ENCODE results near the gene PDE6D.

Gene PDE6D

DNA sequence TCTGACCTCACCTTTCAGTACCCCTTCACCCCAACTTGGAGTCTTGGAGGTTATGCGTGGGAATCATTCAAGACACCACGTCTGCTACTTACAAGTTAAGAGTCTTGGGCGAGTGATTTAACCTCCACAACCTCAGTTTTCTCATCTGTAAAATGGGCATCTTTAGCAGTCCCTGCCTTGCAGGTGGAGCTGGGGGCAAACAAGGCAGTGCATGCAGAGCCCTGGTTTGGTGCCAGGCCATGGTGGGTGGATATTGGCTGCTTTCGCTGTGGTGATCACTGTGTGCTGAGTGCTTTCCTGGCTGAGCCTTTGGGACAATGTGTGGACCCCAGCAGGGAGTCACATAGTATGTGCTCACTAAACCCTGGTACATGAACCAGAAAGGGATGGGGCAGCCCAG is 93.1 kb downstream of the PDE6D start:
- no peaks in the 10 kb centered on the region for H3K9me3 ChIP-seq (ENCODE audit: control insufficient read depth, insufficient read depth, low read depth, low read length)
- TF ChIP-seq ZNF664 (tag by site-specific recombination; IDR thresholded peaks at IDR 0.05): peak; percentile 94
- TF ChIP-seq TCF7L2 (IDR thresholded peaks at IDR 0.05; ENCODE audit: borderline replicate concordance, low read depth, low read length): no peak
- no peak for TF ChIP-seq ZNF391 (tag by site-specific recombination; IDR thresholded peaks at IDR 0.05; ENCODE audit: borderline replicate concordance, low read depth)
- no peaks in the 10 kb centered on the region for H3K36me3 ChIP-seq (ENCODE audit: control insufficient read depth in 2 of 2, insufficient read depth in 1 of 2, low read length in 2 of 2)
- H3K4me3 ChIP-seq (ENCODE audit: low read depth, low read length): no peak overlapping the region
- H3K4me1 ChIP-seq (ENCODE audit: control insufficient read depth, insufficient read depth, low read length): no peaks in the 10 kb centered on the region
- ChIA-PET POLR2A (interaction anchor here (0.8 to 1.2 kb wide), 2 partner anchors 19 to 20 kb away, joined by 3 to 8 read pairs; partner anchors contain the start of gene PTMA), CTCF (interaction anchor here (0.6 to 11.4 kb wide), 10 partner anchors 9 to 112 kb away, joined by 3 to 85 read pairs (median 5); no protein-coding TSS in a partner anchor)
- no peak overlapping the region for H3K27ac ChIP-seq (ENCODE audit: extremely low read depth, low read depth, low read length)

DNA sequence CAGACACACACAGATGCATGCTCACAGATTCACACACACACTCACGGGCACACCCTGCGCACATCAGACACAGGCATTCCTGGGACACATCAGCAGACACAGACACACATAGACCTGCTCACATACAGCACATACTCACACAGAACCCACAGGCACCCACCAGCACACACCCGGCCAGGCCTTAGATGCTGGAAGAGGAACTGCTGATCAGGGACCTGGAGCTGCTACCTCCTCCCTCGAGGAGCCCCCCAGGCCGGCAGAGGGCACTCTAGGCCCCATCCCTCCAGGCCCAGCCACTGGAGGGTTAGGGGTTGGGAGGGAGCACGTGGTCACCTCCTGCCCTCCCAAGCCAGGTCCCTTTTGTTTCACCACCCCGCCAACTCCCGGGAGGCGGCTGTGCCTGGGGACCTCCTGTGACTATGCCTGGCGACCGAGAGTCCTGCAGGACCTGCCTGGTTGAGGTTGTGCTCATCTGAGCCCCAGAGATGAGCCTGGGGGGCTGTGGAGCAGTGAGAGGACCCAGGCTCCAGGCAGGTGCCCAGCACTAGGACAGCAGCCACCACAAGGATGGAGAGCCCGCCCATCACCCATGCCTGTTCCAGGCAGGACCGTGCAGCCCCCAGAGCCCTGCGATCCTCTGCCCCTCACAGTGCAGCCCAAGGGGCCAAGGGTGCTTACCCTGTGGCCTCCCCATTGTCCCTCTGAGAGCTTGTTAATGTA is 93.8 kb downstream of the PDE6D start:
- H3K36me3 ChIP-seq (ENCODE audit: control insufficient read depth in 2 of 2, insufficient read depth in 1 of 2, low read length in 2 of 2): no peaks in the 10 kb centered on the region
- ChIA-PET POLR2A (interaction anchor here (0.6 to 1.2 kb wide), 4 partner anchors 10 to 27 kb away, joined by 3 to 8 read pairs (median 4); partner anchors contain the start of gene PTMA), CTCF (interaction anchor here (0.6 to 11.4 kb wide), 14 partner anchors 10 to 123 kb away, joined by 3 to 85 read pairs (median 4); no protein-coding TSS in a partner anchor)
- no peaks in the 10 kb centered on the region for H3K9me3 ChIP-seq (ENCODE audit: control insufficient read depth, insufficient read depth, low read depth, low read length)
- peak overlapping the region; percentile 2; the same call in 1 of the 2 replicates for H3K27ac ChIP-seq (ENCODE audit: extremely low read depth, low read depth, low read length)
- H3K4me3 ChIP-seq (ENCODE audit: low read depth, low read length): no peak overlapping the region
- H3K4me1 ChIP-seq (ENCODE audit: control insufficient read depth, insufficient read depth, low read length): no peaks in the 10 kb centered on the region
- TF ChIP-seq ZNF335 (tag by site-specific recombination; conservative IDR thresholded peaks at IDR 0.05): peak; percentile 74
- TF ChIP-seq, protein P1, sequence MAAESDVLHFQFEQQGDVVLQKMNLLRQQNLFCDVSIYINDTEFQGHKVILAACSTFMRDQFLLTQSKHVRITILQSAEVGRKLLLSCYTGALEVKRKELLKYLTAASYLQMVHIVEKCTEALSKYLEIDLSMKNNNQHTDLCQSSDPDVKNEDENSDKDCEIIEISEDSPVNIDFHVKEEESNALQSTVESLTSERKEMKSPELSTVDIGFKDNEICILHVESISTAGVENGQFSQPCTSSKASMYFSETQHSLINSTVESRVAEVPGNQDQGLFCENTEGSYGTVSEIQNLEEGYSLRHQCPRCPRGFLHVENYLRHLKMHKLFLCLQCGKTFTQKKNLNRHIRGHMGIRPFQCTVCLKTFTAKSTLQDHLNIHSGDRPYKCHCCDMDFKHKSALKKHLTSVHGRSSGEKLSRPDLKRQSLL (tag by site-specific recombination; IDR thresholded peaks at IDR 0.05): 0 out of 2 replicates have a peak, but pooled peaks have one; percentile 42
- TF ChIP-seq, protein P2, sequence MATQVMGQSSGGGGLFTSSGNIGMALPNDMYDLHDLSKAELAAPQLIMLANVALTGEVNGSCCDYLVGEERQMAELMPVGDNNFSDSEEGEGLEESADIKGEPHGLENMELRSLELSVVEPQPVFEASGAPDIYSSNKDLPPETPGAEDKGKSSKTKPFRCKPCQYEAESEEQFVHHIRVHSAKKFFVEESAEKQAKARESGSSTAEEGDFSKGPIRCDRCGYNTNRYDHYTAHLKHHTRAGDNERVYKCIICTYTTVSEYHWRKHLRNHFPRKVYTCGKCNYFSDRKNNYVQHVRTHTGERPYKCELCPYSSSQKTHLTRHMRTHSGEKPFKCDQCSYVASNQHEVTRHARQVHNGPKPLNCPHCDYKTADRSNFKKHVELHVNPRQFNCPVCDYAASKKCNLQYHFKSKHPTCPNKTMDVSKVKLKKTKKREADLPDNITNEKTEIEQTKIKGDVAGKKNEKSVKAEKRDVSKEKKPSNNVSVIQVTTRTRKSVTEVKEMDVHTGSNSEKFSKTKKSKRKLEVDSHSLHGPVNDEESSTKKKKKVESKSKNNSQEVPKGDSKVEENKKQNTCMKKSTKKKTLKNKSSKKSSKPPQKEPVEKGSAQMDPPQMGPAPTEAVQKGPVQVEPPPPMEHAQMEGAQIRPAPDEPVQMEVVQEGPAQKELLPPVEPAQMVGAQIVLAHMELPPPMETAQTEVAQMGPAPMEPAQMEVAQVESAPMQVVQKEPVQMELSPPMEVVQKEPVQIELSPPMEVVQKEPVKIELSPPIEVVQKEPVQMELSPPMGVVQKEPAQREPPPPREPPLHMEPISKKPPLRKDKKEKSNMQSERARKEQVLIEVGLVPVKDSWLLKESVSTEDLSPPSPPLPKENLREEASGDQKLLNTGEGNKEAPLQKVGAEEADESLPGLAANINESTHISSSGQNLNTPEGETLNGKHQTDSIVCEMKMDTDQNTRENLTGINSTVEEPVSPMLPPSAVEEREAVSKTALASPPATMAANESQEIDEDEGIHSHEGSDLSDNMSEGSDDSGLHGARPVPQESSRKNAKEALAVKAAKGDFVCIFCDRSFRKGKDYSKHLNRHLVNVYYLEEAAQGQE (tag by site-specific recombination; IDR thresholded peaks at IDR 0.05): 0 out of 2 replicates have a peak, but pooled peaks have one; percentile 57
- no peak for TF ChIP-seq ZNF768 (tag by site-specific recombination; IDR thresholded peaks at IDR 0.05)
- TF ChIP-seq, protein P3, sequence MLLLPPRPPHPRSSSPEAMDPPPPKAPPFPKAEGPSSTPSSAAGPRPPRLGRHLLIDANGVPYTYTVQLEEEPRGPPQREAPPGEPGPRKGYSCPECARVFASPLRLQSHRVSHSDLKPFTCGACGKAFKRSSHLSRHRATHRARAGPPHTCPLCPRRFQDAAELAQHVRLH (tag by site-specific recombination; IDR thresholded peaks at IDR 0.05): peak; percentile 40; the same call in 1 of the 2 replicates
- TF ChIP-seq ZBTB20 (tag by site-specific recombination; IDR thresholded peaks at IDR 0.05): peak; percentile 34; the same call in 1 of the 2 replicates
- TF ChIP-seq GLIS2 (tag by site-specific recombination; IDR thresholded peaks at IDR 0.05): peak; percentile 61
- peak; percentile 95 for TF ChIP-seq ZBTB48 (tag by site-specific recombination; IDR thresholded peaks at IDR 0.05)
- TF ChIP-seq ZNF248 (tag by site-specific recombination; IDR thresholded peaks at IDR 0.05): no peak
- 0 out of 2 replicates have a peak, but pooled peaks have one; percentile 22 for TF ChIP-seq ZIC2 (tag by site-specific recombination; IDR thresholded peaks at IDR 0.05)
- TF ChIP-seq GLI2 (tag by site-specific recombination; IDR thresholded peaks at IDR 0.05; ENCODE audit: borderline replicate concordance, low read depth): no peak
- 0 out of 2 replicates have a peak, but pooled peaks have one; percentile 34 for TF ChIP-seq BCL11A (tag by site-specific recombination; IDR thresholded peaks at IDR 0.05; ENCODE audit: low read depth)
- TF ChIP-seq EGR2 (tag by site-specific recombination; IDR thresholded peaks at IDR 0.05; ENCODE audit: low read depth): no peak
- TF ChIP-seq, protein P4, sequence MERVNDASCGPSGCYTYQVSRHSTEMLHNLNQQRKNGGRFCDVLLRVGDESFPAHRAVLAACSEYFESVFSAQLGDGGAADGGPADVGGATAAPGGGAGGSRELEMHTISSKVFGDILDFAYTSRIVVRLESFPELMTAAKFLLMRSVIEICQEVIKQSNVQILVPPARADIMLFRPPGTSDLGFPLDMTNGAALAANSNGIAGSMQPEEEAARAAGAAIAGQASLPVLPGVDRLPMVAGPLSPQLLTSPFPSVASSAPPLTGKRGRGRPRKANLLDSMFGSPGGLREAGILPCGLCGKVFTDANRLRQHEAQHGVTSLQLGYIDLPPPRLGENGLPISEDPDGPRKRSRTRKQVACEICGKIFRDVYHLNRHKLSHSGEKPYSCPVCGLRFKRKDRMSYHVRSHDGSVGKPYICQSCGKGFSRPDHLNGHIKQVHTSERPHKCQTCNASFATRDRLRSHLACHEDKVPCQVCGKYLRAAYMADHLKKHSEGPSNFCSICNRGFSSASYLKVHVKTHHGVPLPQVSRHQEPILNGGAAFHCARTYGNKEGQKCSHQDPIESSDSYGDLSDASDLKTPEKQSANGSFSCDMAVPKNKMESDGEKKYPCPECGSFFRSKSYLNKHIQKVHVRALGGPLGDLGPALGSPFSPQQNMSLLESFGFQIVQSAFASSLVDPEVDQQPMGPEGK (tag by site-specific recombination; IDR thresholded peaks at IDR 0.05): peak; percentile 27; the same call in 1 of the 2 replicates
- peak; percentile 48; the same call in 1 of the 2 replicates for TF ChIP-seq ZNF600 (tag by site-specific recombination; IDR thresholded peaks at IDR 0.05)
- TF ChIP-seq, protein P5, sequence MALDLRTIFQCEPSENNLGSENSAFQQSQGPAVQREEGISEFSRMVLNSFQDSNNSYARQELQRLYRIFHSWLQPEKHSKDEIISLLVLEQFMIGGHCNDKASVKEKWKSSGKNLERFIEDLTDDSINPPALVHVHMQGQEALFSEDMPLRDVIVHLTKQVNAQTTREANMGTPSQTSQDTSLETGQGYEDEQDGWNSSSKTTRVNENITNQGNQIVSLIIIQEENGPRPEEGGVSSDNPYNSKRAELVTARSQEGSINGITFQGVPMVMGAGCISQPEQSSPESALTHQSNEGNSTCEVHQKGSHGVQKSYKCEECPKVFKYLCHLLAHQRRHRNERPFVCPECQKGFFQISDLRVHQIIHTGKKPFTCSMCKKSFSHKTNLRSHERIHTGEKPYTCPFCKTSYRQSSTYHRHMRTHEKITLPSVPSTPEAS (tag by site-specific recombination; IDR thresholded peaks at IDR 0.05): peak; percentile 79
- TF ChIP-seq ZBTB17 (tag by site-specific recombination; IDR thresholded peaks at IDR 0.05): peak; percentile 60
- TF ChIP-seq YY1 (tag by site-specific recombination; IDR thresholded peaks at IDR 0.05): no peak
- TF ChIP-seq, protein P6, sequence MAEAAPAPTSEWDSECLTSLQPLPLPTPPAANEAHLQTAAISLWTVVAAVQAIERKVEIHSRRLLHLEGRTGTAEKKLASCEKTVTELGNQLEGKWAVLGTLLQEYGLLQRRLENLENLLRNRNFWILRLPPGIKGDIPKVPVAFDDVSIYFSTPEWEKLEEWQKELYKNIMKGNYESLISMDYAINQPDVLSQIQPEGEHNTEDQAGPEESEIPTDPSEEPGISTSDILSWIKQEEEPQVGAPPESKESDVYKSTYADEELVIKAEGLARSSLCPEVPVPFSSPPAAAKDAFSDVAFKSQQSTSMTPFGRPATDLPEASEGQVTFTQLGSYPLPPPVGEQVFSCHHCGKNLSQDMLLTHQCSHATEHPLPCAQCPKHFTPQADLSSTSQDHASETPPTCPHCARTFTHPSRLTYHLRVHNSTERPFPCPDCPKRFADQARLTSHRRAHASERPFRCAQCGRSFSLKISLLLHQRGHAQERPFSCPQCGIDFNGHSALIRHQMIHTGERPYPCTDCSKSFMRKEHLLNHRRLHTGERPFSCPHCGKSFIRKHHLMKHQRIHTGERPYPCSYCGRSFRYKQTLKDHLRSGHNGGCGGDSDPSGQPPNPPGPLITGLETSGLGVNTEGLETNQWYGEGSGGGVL (tag by site-specific recombination; IDR thresholded peaks at IDR 0.05): peak; percentile 48; the same call in 1 of the 2 replicates
- 0 out of 2 replicates have a peak, but pooled peaks have one; percentile 12 for TF ChIP-seq ZNF654 (tag by site-specific recombination; IDR thresholded peaks at IDR 0.05; ENCODE audit: low read depth)

Measured in HEK293 (cell line).